H1 (cell line): ENCODE data around the gene GJD3. TPM values are rescaled to one million over a fixed set of nuclear protein-coding genes. Genes with fewer than 3 reads are reported as not detected.

Experiments
- CREB1 ChIP-seq: IDR thresholded peaks from 2 replicates; pipeline ENCODE4 v1.6.1; 2012; ENCODE audit warnings: inconsistent platforms
- NRF1 ChIP-seq: IDR thresholded peaks from 2 replicates; pipeline ENCODE4 v1.6.1; 2011; ENCODE audit warnings: mild to moderate bottlenecking, low read depth, low read length, improper control_type of control experiment
- PHF8 ChIP-seq: fragments of 200-600 bp; sonication (generic); conservative IDR thresholded peaks from 2 replicates; pipeline ENCODE4 v1.7.1; 2012; ENCODE audit warnings: low read depth, mild to moderate bottlenecking, inconsistent platforms, low read length, moderate library complexity
- POU5F1 ChIP-seq: IDR thresholded peaks from 2 replicates; pipeline ENCODE4 v1.6.1; 2011; ENCODE audit warnings: low read depth, mild to moderate bottlenecking, low read length, moderate library complexity
- SAP30 ChIP-seq: fragments of 300-600 bp; sonication (generic); IDR thresholded peaks from 2 replicates; pipeline ENCODE4 v1.7.1; 2012; ENCODE audit warnings: low read length, moderate library complexity, mild to moderate bottlenecking, inconsistent platforms; ENCODE audit not compliant: insufficient read depth, insufficient replicate concordance
- SP4 ChIP-seq: IDR thresholded peaks from 2 replicates; pipeline ENCODE4 v1.6.1; 2012; ENCODE audit warnings: low read length, inconsistent platforms
- polyA plus RNA-seq, 7 experiments: library from polyadenylated mRNA; depleted of rRNA in 3 of 7; stranded (reverse) in 5 of 7; unstranded in 2 of 7; fragments of >200 nt in 5 of 7; fragments of 200-250 nt in 2 of 7; gene quantifications; 1 replicate in 5 of 7; 2 replicates in 1 of 7; 4 replicates in 1 of 7; pipeline versions ENCODE4 v1.2.1 to v1.2.3, GENCODE V29; 2011 to 2013; ENCODE audit warnings: missing spikeins in 2 of 7, mixed read lengths in 2 of 7
- total RNA-seq: library from RNA; stranded (reverse); fragmentation: NEBNext Ultra II Directional; extraction: Animal tissue kit (Norgen Biotek cat#: 25700); gene quantifications from 2 replicates; pipeline ENCODE4 v1.2.1, GENCODE V29; 2021
- TF ChIP-seq, protein P1 (sequence below): IDR thresholded peaks from 2 replicates; pipeline ENCODE4 v1.6.1; 2011; ENCODE audit warnings: low read depth, mild to moderate bottlenecking, low read length; ENCODE audit not compliant: insufficient read depth
- TF ChIP-seq, protein P2 (sequence below): IDR thresholded peaks from 2 replicates; pipeline ENCODE4 v1.6.1; 2011; ENCODE audit warnings: low read length, improper control_type of control experiment

Gene GJD3
- total and polyA plus RNA-seq, 2 of the 8 experiments (the other 6 are each of a cell fraction or from before 2014, with no cell fraction given): 0.53 to 1.9 TPM

DNA sequence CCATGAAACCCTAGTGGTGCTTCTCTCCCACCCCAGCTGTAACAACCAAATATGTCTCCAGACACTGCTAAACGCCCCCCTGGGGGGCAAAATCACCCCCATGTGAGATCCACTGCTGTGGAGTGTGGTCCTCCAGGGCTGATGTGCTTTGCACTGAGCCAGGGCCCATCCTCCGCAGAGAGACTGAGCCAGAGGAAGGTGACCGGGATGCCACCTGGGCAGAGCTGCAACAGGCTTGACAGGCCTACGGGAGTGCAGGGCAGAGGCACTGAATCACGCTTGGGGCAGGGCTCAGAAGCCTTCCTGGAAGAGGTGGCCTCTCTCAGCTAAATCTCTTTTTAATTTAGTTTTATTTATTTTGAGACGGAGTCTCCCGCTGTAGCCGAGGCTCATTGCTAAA is 4.4 kb downstream of the GJD3 start (continued):
- TF ChIP-seq NRF1 (no peak), PHF8 (no peak), POU5F1 (no peak), SP4 (no peak), CREB1 (no peak), SAP30 (no peak)
- TF ChIP-seq, protein P1, sequence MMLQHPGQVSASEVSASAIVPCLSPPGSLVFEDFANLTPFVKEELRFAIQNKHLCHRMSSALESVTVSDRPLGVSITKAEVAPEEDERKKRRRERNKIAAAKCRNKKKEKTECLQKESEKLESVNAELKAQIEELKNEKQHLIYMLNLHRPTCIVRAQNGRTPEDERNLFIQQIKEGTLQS: no peak
- TF ChIP-seq, protein P2, sequence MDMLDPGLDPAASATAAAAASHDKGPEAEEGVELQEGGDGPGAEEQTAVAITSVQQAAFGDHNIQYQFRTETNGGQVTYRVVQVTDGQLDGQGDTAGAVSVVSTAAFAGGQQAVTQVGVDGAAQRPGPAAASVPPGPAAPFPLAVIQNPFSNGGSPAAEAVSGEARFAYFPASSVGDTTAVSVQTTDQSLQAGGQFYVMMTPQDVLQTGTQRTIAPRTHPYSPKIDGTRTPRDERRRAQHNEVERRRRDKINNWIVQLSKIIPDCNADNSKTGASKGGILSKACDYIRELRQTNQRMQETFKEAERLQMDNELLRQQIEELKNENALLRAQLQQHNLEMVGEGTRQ: no peak
